ENCODE data around the gene VWA5B2.

- TF ChIP-seq CTCF (conservative IDR thresholded peaks at IDR 0.05; ENCODE audit: low read depth, low read length) = no peak
- no peak for TF ChIP-seq FOS (IDR thresholded peaks at IDR 0.05; ENCODE audit: low read depth, low read length)
- TF ChIP-seq POLR2A (IDR thresholded peaks at IDR 0.05; ENCODE audit: low read depth, low read length) = no peak
- no peak for TF ChIP-seq MAFK (IDR thresholded peaks at IDR 0.05; ENCODE audit: low read depth, low read length)
- TF ChIP-seq CEBPB (IDR thresholded peaks at IDR 0.05; ENCODE audit: low read depth, low read length) = no peak
- TF ChIP-seq SMC3 (IDR thresholded peaks at IDR 0.05; ENCODE audit: low read depth, low read length) = no peak
- no peak for TF ChIP-seq RFX5 (IDR thresholded peaks at IDR 0.05; ENCODE audit: low read depth, low read length)
- TF ChIP-seq MAZ (IDR thresholded peaks at IDR 0.05; ENCODE audit: borderline replicate concordance, low read depth, low read length) = no peak
- TF ChIP-seq RAD21 (IDR thresholded peaks at IDR 0.05; ENCODE audit: low read length) = no peak
- TF ChIP-seq USF2 (IDR thresholded peaks at IDR 0.05; ENCODE audit: low read depth, low read length) = no peak
- no peak for TF ChIP-seq MXI1 (IDR thresholded peaks at IDR 0.05; ENCODE audit: borderline replicate concordance, low read depth, low read length)
- no peak for TF ChIP-seq ELK1 (IDR thresholded peaks at IDR 0.05; ENCODE audit: borderline replicate concordance, low read depth, low read length)
- no peak for TF ChIP-seq NFE2L2 (IDR thresholded peaks at IDR 0.05; ENCODE audit: low read depth, low read length)
- TF ChIP-seq RCOR1 (IDR thresholded peaks at IDR 0.05; ENCODE audit: insufficient replicate concordance, low read length) = no peak
These were observed 2.3 kb downstream of the VWA5B2 start for GRCh38 chr3:184231671-184232070.
